HUES48 (cell line): Measurements from ENCODE around the gene KY.

Experiments
- H3K27ac ChIP-seq: one replicate; pipeline ENCODE4 v1.7.0; 2013; ENCODE audit warnings: low read depth, low read length, inconsistent platforms
- H3K27me3 ChIP-seq: 2 replicates; pipeline ENCODE4 v1.6.1; 2013; ENCODE audit warnings: mild to moderate bottlenecking, low read length; ENCODE audit not compliant: control insufficient read depth, insufficient read depth
- H3K36me3 ChIP-seq: 2 replicates; pipeline ENCODE4 v1.6.1; 2013; ENCODE audit warnings: low read length; ENCODE audit not compliant: control insufficient read depth, insufficient read depth
- H3K4me1 ChIP-seq: 2 replicates; pipeline ENCODE4 v1.6.1; 2013; ENCODE audit warnings: mild to moderate bottlenecking, low read length; ENCODE audit not compliant: control insufficient read depth, insufficient read depth
- H3K4me3 ChIP-seq: 2 replicates; pipeline ENCODE4 v1.5.1; 2013; ENCODE audit warnings: mild to moderate bottlenecking, low read depth, low read length
- H3K9ac ChIP-seq: 2 replicates; pipeline ENCODE4 v1.6.1; 2013; ENCODE audit warnings: mild to moderate bottlenecking, low read depth, low read length, moderate library complexity
- H3K9me3 ChIP-seq: 2 replicates; pipeline ENCODE4 v1.6.1; 2013; ENCODE audit warnings: low read length; ENCODE audit not compliant: control insufficient read depth, insufficient read depth

The KY gene, protein sequence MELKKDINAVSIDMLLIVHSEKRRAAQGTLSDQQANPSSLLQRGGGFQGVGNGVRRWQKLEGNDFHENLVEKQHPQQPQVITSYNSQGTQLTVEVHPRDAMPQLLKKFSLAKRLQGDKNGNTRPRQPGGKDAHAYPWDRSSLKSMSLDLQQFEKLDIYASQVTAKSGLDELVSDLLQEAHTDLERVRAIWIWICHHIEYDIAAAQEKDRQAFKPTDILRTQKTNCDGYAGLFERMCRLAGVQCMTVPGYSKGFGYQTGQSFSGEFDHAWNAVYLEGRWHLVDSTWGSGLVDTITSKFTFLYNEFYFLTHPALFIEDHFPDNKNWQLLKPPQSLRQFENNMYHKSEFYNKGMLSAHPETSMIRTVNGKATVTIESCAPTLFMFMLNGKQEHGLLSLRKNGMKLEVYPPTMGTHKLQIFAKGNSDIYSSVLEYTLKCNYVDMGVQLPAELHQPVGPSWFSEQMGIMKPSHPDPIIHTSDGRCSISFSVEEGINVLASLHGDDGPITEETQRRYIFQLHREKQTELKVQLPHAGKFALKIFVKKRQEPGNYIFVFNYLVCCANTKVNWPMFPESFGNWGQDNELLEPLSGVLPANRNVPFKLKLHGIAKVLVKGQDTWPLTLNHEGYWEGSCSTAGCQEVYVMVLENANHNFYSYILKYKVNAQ

DNA sequence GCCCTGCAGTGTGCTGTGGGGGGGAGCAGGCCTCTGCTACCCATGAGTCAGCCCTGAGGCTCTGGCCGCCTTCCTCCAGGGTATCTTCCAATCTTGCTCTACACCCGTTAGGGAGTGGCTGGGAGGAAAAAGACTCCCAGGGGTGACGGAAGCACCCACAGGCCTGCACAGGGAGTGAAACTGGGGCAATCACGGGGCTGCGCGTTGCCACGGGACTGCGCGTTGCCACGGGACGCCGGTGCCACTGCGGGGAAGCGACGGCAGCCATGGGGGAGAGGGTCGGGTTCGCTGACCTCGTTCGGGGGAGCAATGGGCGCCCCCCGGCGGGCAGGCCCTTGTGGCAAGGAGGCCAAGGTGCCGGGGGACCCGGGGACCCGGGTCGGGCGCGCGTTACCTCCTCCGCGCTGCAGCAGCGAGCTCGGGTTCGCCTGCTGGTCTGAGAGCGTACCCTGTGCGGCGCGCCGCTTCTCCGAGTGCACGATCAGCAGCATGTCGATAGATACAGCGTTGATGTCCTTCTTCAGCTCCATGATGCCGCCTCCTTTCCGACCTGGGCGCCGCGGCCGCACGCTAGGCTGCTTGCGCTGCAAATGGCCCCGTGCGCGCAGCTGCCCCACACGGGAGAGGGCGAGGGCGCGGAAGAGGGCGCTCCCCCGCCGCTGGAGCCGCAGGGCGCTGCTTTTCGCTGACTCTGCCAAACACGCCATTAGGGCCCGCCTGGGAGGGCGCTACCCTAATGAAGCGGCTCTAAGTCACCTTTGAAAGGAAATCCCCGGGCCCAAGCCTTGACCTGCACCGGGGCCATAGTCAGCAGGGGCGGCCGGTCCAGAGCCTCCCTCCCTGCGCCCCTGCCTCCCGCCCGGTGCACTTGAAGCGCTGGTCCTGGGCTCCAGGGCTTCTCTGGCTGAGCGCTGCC lies at the start of gene KY:
KY (minus strand) TSS at position 592 of the 916 bp plus-strand sequence; CDS start at position 530, 62 bp downstream.
- Histone ChIP-seq H3K4me1 (peaks cover 7% of the 10 kb centered on the region), H3K9ac (no peak within 1 kb of the TSS), H3K9me3 (no peaks in the 10 kb centered on the region), H3K4me3 (peak within 1 kb of the TSS; percentile 58), H3K36me3 (no peaks in the 10 kb centered on the region), H3K27me3 (peaks cover 100% of the 10 kb centered on the region), H3K27ac (no peak within 1 kb of the TSS)

GRCh38 chr3:134699721-134700120 lies 48.9 kb upstream of the KY start:
- Histone ChIP-seq H3K36me3 (no peaks in the 10 kb centered on the region), H3K27ac (no peak overlapping the region), H3K4me1 (no peaks in the 10 kb centered on the region), H3K27me3 (peaks cover 48% of the 10 kb centered on the region), H3K4me3 (no peak overlapping the region), H3K9me3 (no peaks in the 10 kb centered on the region), H3K9ac (no peak overlapping the region)

- H3K27me3 ChIP-seq = peaks cover 53% of the 10 kb centered on the region
- no peak overlapping the region for H3K27ac ChIP-seq
- peaks cover 3% of the 10 kb centered on the region; the same call in 1 of the 2 replicates for H3K4me1 ChIP-seq
- H3K4me3 ChIP-seq = no peak overlapping the region
- H3K36me3 ChIP-seq = no peaks in the 10 kb centered on the region
- H3K9ac ChIP-seq = no peak overlapping the region
- no peaks in the 10 kb centered on the region for H3K9me3 ChIP-seq
These were observed 48.4 kb upstream of the KY start for GRCh38 chr3:134699141-134699711.

DNA sequence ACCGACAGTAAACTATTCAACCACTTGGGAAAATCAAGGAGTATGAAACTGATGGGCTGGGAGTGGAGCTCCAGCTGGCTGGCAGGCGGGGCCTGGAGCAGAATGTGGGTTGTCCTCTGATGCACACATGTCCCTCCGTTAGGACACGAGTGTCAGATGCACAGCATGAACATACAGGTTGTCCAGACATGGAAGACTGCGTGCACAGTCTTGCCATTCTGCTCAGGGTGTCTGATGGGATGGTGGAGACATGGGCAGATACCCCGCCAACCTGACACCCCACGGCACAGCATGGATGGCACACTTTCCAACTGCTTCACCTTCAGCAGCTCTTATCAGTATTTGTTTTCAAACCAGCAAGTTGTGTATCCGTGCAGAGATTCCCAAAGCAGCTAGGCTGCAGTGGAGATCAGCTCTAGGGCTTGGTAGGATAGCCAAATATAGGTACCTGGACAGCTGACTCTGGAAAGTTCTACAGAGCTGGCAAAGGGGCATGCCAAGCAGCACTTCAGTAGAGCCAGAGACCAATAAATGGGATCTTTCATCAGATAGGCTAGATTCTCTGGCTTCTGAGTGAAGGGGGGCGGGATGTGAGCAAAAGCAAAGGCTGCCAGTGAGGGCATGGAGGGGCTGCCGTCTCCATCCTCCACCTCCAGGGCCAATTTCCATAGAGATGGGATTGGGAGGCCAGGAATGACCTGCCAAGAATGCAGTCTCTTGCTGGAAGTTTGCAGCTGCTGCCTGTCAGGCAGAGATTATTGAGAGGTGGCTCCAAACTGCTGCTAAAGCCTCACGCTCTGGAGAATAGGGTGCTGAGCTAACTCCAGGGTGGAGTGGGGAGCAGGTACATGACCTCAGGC lies 47.2 kb upstream of the KY start:
- Histone ChIP-seq H3K9me3 (no peaks in the 10 kb centered on the region), H3K9ac (no peak overlapping the region), H3K4me1 (peaks cover 6% of the 10 kb centered on the region; the same call in 1 of the 2 replicates), H3K36me3 (no peaks in the 10 kb centered on the region), H3K27me3 (peaks cover 65% of the 10 kb centered on the region), H3K4me3 (no peak overlapping the region), H3K27ac (no peak overlapping the region)

DNA sequence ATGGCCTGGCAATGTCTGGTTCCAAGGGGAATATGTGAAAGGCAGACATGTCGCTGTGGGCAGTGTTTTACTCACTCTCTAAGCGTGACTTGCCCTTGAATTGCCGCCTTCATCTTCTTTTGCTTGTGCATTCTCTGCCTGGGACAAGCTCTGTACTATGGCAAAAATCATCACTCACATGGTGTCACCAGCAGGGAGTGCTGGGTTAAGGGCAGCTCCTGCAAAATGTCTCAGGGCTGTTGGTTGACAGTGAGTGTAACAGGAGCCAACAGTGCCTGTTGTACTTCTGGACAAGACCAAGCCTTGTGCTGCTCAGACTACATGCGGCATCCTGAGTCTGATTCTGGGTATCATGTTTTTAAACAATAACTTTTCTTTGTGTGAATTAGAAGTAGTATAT lies 45.3 kb upstream of the KY start:
- Histone ChIP-seq H3K36me3 (no peaks in the 10 kb centered on the region), H3K9me3 (no peaks in the 10 kb centered on the region), H3K4me1 (peaks cover 6% of the 10 kb centered on the region; the same call in 1 of the 2 replicates), H3K27me3 (peaks cover 74% of the 10 kb centered on the region), H3K4me3 (no peak overlapping the region), H3K9ac (no peak overlapping the region), H3K27ac (no peak overlapping the region)

- Histone ChIP-seq H3K9me3 (no peaks in the 10 kb centered on the region), H3K9ac (no peak overlapping the region), H3K27ac (no peak overlapping the region), H3K4me1 (peaks cover 6% of the 10 kb centered on the region; the same call in 1 of the 2 replicates), H3K36me3 (no peaks in the 10 kb centered on the region), H3K4me3 (no peak overlapping the region), H3K27me3 (peaks cover 69% of the 10 kb centered on the region)
These were observed 44.2 kb upstream of the KY start for GRCh38 chr3:134694946-134695543.

- Histone ChIP-seq H3K27me3 (peaks cover 63% of the 10 kb centered on the region), H3K4me3 (no peak overlapping the region), H3K36me3 (no peaks in the 10 kb centered on the region), H3K27ac (peak overlapping the region; percentile 44), H3K4me1 (peaks cover 6% of the 10 kb centered on the region; the same call in 1 of the 2 replicates), H3K9me3 (no peaks in the 10 kb centered on the region), H3K9ac (no peak overlapping the region)
These were observed 43.6 kb upstream of the KY start for GRCh38 chr3:134694466-134694865.

DNA sequence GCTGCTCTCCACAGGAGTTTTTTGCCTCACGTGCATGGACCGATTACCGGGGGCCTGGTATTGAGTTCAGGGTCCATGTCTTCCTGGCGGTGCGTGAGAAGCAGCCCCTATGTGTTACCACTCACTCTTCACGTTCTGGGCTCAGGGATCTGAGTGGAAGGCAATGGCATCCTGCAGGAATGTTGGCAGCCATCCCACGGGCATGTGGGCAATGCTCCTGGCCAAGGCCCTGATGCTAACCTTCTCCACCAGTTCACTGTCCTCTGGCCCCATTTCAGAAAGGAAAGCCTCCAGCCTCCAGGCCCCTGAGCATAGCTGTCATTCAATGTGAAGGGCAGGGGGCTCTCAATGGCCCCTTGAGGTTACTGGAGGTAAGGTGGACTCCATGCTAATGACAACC lies 43.0 kb upstream of the KY start:
- H3K27ac ChIP-seq = no peak overlapping the region
- peaks cover 59% of the 10 kb centered on the region for H3K27me3 ChIP-seq
- no peaks in the 10 kb centered on the region for H3K9me3 ChIP-seq
- no peak overlapping the region for H3K9ac ChIP-seq
- H3K4me3 ChIP-seq = no peak overlapping the region
- H3K4me1 ChIP-seq = peaks cover 6% of the 10 kb centered on the region; the same call in 1 of the 2 replicates
- no peaks in the 10 kb centered on the region for H3K36me3 ChIP-seq

DNA sequence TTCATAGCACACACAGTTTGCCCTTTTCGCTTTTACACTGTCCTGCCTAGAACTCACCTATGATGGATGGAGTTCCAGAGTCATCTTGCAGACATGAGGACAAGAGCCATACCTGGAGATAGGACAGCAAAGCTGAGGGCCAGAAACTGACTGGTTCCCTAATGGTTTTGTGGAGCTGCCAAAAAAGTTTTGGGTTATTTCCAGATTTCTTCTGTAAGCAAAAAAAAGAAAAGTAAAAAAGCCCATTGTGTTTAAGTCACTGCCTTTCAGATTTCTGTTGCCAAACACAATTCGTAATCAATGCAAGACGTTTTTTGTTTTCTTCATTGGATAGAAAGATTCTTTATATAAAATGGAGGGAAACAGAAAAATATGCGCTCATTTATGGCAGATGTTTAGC lies 42.4 kb upstream of the KY start:
- Histone ChIP-seq H3K36me3 (no peaks in the 10 kb centered on the region), H3K27ac (no peak overlapping the region), H3K9ac (no peak overlapping the region), H3K4me1 (peaks cover 6% of the 10 kb centered on the region; the same call in 1 of the 2 replicates), H3K4me3 (no peak overlapping the region), H3K9me3 (no peaks in the 10 kb centered on the region), H3K27me3 (peaks cover 59% of the 10 kb centered on the region)
